HG03097 (cell line): ENCODE results near the gene GTPBP4.
"Not testable (repeated sequence)": the region's sequence is repeated elsewhere in the genome, so short reads cannot be mapped to it uniquely, and the experiment has no call there.

ENCODE experiments used
- ATAC-seq: cut with Tn5 transposase; IDR thresholded peaks from one replicate; pipeline ENCODE4 v1.9.1; 2021; ENCODE audit not compliant: unreplicated experiment, low FRiP score

Gene GTPBP4

GRCh38 chr10:1050554-1050953 is 62.3 kb downstream of the GTPBP4 start:
- ATAC-seq, result no peak

GRCh38 chr10:1054684-1055083 is 66.5 kb downstream of the GTPBP4 start:
- ATAC-seq, result no peak

GRCh38 chr10:1056326-1057105 is 68.3 kb downstream of the GTPBP4 start, which contains the start of gene WDR37:
Gene WDR37 (plus strand): TSS chr10:1056385. CDS start chr10:1072156, 15,771 bp downstream.
- ATAC-seq, result peak; percentile 82

- ATAC-seq, result peak; percentile 18
Measured at GRCh38 chr10:1057106-1057657, 68.9 kb downstream of the GTPBP4 start.

- no peak for ATAC-seq
Measured at GRCh38 chr10:1058017-1058416, 69.8 kb downstream of the GTPBP4 start.

- no peak for ATAC-seq
Measured at GRCh38 chr10:1059902-1060301, 71.7 kb downstream of the GTPBP4 start.

GRCh38 chr10:1061930-1062774 is 73.9 kb downstream of the GTPBP4 start:
- no peak for ATAC-seq

- ATAC-seq, result no peak
Measured at GRCh38 chr10:1063232-1063865, 75.1 kb downstream of the GTPBP4 start.

GRCh38 chr10:1064964-1065247 is 76.7 kb downstream of the GTPBP4 start:
- ATAC-seq, result no peak

GRCh38 chr10:1066734-1067133 is 78.5 kb downstream of the GTPBP4 start:
- not testable (repeated sequence) for ATAC-seq

- no peak for ATAC-seq
Measured at GRCh38 chr10:1068380-1069361, 80.4 kb downstream of the GTPBP4 start.
